Gastroesophageal sphincter (tissue), 3 donors: ENCODE measurements around the gene MED25.

ENCODE experiments used
- CTCF ChIP-seq, 4 experiments: fragments of 200-600 bp in 2 of 4; fragments of 450-650 bp in 2 of 4; sonication (generic) in 1 of 4; IDR thresholded peaks; one replicate each; pipeline ENCODE4 v1.5.1; 2017 to 2019; ENCODE audit warnings: antibody characterized with exemption in 4 of 4, mild to moderate bottlenecking in 2 of 4, moderate library complexity in 2 of 4
- EP300 ChIP-seq: sonication (generic); formaldehyde crosslinking; IDR thresholded peaks from one replicate; pipeline ENCODE4 v1.6.1; 2017; ENCODE audit warnings: antibody characterized with exemption, mild to moderate bottlenecking
- POLR2A ChIP-seq, 2 donors: fragments of 450-650 bp; IDR thresholded peaks; one replicate each; pipeline ENCODE4 v1.6.1; 2017; ENCODE audit warnings: antibody characterized with exemption in 2 of 2, mild to moderate bottlenecking in 2 of 2, moderate library complexity in 1 of 2

DNA sequence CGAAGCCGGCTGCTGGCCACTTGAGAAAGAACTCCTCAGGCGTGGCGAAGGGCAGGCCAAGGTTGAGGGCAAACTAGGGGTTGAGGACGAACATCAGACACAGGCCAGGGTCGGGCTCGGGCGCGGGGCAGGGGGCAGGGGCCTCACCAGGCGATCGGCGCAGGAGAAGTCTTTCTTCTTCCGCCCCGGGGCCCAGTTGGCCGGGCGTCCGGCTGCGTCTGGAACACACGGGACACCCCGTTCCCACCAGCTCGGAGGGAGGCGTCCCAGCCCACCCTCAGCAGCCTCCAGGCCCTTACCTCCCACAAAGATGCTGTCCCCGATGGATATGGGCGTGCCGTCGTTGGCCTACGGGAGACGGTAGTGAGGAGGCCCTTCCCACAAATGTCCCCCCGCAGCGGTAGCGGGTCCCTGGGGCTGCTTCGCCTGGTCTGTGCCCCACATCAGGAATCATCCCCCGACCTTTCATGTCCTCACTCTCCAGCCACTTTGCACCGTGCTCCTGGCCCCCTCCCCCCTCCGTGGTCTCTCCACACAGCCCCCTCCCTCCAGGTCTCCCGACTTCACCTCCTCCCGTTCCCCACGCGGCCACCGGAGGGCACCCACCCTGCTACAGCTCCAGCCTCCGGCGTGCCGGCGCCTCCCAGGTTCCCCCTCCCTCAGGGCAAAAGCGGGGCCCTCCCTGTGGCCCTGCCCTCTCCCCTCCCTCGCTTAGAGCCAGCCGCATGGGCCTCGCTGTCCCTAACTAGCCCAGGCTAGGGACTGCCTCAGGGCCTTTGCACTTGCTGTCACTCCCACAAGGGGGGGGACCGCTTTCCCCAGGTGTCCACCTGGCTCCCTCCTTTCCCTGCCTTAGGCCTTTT, 44.5 kb downstream of the MED25 start:
- TF ChIP-seq CTCF (IDR thresholded peaks at IDR 0.05) (no peak), POLR2A (IDR thresholded peaks at IDR 0.05) (no peak), EP300 (no peak)
